ENCODE measurements around the gene NOXO1.

NOXO1 gene

GRCh38 chr16:1950559-1950958 lies 30.7 kb downstream of the NOXO1 start:
- no peaks in the 10 kb centered on the region for H3K9me3 ChIP-seq (ENCODE audit: insufficient read depth, low read length)
- no peaks in the 10 kb centered on the region for H4K20me1 ChIP-seq (ENCODE audit: low read depth, low read length)
- no peak overlapping the region for H3K9ac ChIP-seq (ENCODE audit: low read length)
- H3K9me2 ChIP-seq (replicated peaks; ENCODE audit: insufficient read depth, low read length): no peaks in the 10 kb centered on the region
- no peak overlapping the region for H3K4me3 ChIP-seq (ENCODE audit: insufficient read depth, low read length, poor library complexity, severe bottlenecking)
- H3F3A ChIP-seq (ENCODE audit: insufficient read depth): no peaks in the 10 kb centered on the region
- no peak overlapping the region for H3K27ac ChIP-seq (ENCODE audit: low read depth, low read length)
- H3K4me2 ChIP-seq (ENCODE audit: low read depth, low read length, poor library complexity, severe bottlenecking): no peak overlapping the region
- TF ChIP-seq CTCF (IDR thresholded peaks at IDR 0.05; ENCODE audit: insufficient read depth, low read length, poor library complexity, severe bottlenecking): no peak
- TF ChIP-seq EZH2phosphoT487 (conservative IDR thresholded peaks at IDR 0.05; ENCODE audit: low read length): no peak
- H3K36me3 ChIP-seq (ENCODE audit: low read length): no peaks in the 10 kb centered on the region
- H3K79me2 ChIP-seq (ENCODE audit: insufficient read depth, low read length): no peaks in the 10 kb centered on the region
- no peaks in the 10 kb centered on the region for H3K27me3 ChIP-seq (ENCODE audit: low read length)
- no peak overlapping the region for H2AFZ ChIP-seq (ENCODE audit: low read depth, low read length, severe bottlenecking)

GRCh38 chr16:1950047-1950446 lies 31.2 kb downstream of the NOXO1 start:
- Histone ChIP-seq H3K27ac (ENCODE audit: low read depth, low read length) (no peak overlapping the region), H2AFZ (ENCODE audit: low read depth, low read length, severe bottlenecking) (no peak overlapping the region), H3K9ac (ENCODE audit: low read length) (no peak overlapping the region), H3K27me3 (ENCODE audit: low read length) (no peaks in the 10 kb centered on the region), H3K9me2 (replicated peaks; ENCODE audit: insufficient read depth, low read length) (no peaks in the 10 kb centered on the region), H4K20me1 (ENCODE audit: low read depth, low read length) (no peaks in the 10 kb centered on the region), H3K4me2 (ENCODE audit: low read depth, low read length, poor library complexity, severe bottlenecking) (no peak overlapping the region), H3K79me2 (ENCODE audit: insufficient read depth, low read length) (no peaks in the 10 kb centered on the region), H3K9me3 (ENCODE audit: insufficient read depth, low read length) (no peaks in the 10 kb centered on the region), H3F3A (ENCODE audit: insufficient read depth) (no peaks in the 10 kb centered on the region), H3K36me3 (ENCODE audit: low read length) (no peaks in the 10 kb centered on the region), H3K4me3 (ENCODE audit: insufficient read depth, low read length, poor library complexity, severe bottlenecking) (no peak overlapping the region)
- TF ChIP-seq CTCF (IDR thresholded peaks at IDR 0.05; ENCODE audit: insufficient read depth, low read length, poor library complexity, severe bottlenecking): no peak
- no peak for TF ChIP-seq EZH2phosphoT487 (conservative IDR thresholded peaks at IDR 0.05; ENCODE audit: low read length)

GRCh38 chr16:1949507-1949906 lies 31.8 kb downstream of the NOXO1 start:
- no peaks in the 10 kb centered on the region for H3F3A ChIP-seq (ENCODE audit: insufficient read depth)
- no peak overlapping the region for H3K4me3 ChIP-seq (ENCODE audit: insufficient read depth, low read length, poor library complexity, severe bottlenecking)
- no peaks in the 10 kb centered on the region for H3K36me3 ChIP-seq (ENCODE audit: low read length)
- H3K27ac ChIP-seq (ENCODE audit: low read depth, low read length): no peak overlapping the region
- H3K9me2 ChIP-seq (replicated peaks; ENCODE audit: insufficient read depth, low read length): no peaks in the 10 kb centered on the region
- H2AFZ ChIP-seq (ENCODE audit: low read depth, low read length, severe bottlenecking): no peak overlapping the region
- H3K4me2 ChIP-seq (ENCODE audit: low read depth, low read length, poor library complexity, severe bottlenecking): no peak overlapping the region
- H3K9ac ChIP-seq (ENCODE audit: low read length): no peak overlapping the region
- no peaks in the 10 kb centered on the region for H3K27me3 ChIP-seq (ENCODE audit: low read length)
- no peak for TF ChIP-seq CTCF (IDR thresholded peaks at IDR 0.05; ENCODE audit: insufficient read depth, low read length, poor library complexity, severe bottlenecking)
- TF ChIP-seq EZH2phosphoT487 (conservative IDR thresholded peaks at IDR 0.05; ENCODE audit: low read length): no peak
- no peaks in the 10 kb centered on the region for H3K79me2 ChIP-seq (ENCODE audit: insufficient read depth, low read length)
- no peaks in the 10 kb centered on the region for H4K20me1 ChIP-seq (ENCODE audit: low read depth, low read length)
- no peaks in the 10 kb centered on the region for H3K9me3 ChIP-seq (ENCODE audit: insufficient read depth, low read length)

- H4K20me1 ChIP-seq (ENCODE audit: low read depth, low read length): no peaks in the 10 kb centered on the region
- H3F3A ChIP-seq (ENCODE audit: insufficient read depth): no peaks in the 10 kb centered on the region
- H3K27me3 ChIP-seq (ENCODE audit: low read length): no peaks in the 10 kb centered on the region
- no peak overlapping the region for H3K4me2 ChIP-seq (ENCODE audit: low read depth, low read length, poor library complexity, severe bottlenecking)
- H3K4me3 ChIP-seq (ENCODE audit: insufficient read depth, low read length, poor library complexity, severe bottlenecking): no peak overlapping the region
- no peaks in the 10 kb centered on the region for H3K36me3 ChIP-seq (ENCODE audit: low read length)
- TF ChIP-seq EZH2phosphoT487 (conservative IDR thresholded peaks at IDR 0.05; ENCODE audit: low read length): no peak
- TF ChIP-seq CTCF (IDR thresholded peaks at IDR 0.05; ENCODE audit: insufficient read depth, low read length, poor library complexity, severe bottlenecking): no peak
- H3K9ac ChIP-seq (ENCODE audit: low read length): no peak overlapping the region
- no peaks in the 10 kb centered on the region for H3K79me2 ChIP-seq (ENCODE audit: insufficient read depth, low read length)
- no peak overlapping the region for H2AFZ ChIP-seq (ENCODE audit: low read depth, low read length, severe bottlenecking)
- H3K9me2 ChIP-seq (replicated peaks; ENCODE audit: insufficient read depth, low read length): no peaks in the 10 kb centered on the region
- H3K9me3 ChIP-seq (ENCODE audit: insufficient read depth, low read length): no peaks in the 10 kb centered on the region
- H3K27ac ChIP-seq (ENCODE audit: low read depth, low read length): no peak overlapping the region
Measured at GRCh38 chr16:1947369-1947670, 33.9 kb downstream of the NOXO1 start.
